OCI-M2 (cell line): ENCODE measurements around the gene MRO.

Experiments used
- DNase-seq: peaks from one replicate; lab custom pipeline; 2025; ENCODE audit not compliant: unreplicated experiment; lab: John Stamatoyannopoulos, UW

Gene MRO

GRCh38 chr18:50748243-50749229 lies 71.3 kb downstream of the MRO start:
- no peak for DNase-seq

DNA sequence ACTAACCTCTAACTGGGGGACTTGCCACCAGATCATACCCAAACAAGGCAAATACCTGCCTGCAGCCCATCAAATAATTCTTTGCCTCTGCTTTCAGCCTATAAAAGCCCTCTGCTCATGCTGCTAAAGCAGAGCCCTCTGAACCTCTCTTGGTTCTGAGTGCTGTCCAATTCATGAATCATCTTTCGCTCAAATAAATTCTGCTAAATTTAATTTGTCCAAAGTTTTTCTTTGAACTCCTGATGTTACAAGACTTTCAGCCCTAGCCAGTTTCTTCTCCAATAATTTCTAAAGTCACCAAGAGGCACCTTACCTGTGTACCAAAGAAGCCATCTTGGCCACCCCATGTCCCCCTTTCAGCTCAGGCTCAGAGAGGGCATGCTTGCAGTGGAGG lies 72.0 kb downstream of the MRO start:
- no peak for DNase-seq

GRCh38 chr18:50745945-50746344 lies 73.9 kb downstream of the MRO start:
- DNase-seq: no peak
